ENCODE measurements around the gene BRF1.
A peak's percentile ranks its signal among the peaks of the same experiment; 100 is the strongest.
"Not testable (repeated sequence)": the region's sequence is repeated elsewhere in the genome, so short reads cannot be mapped to it uniquely, and the experiment has no call there.

BRF1 gene

GRCh38 chr14:105328678-105329390 lies 28.0 kb upstream of the BRF1 start:
- Histone ChIP-seq H3K27me3 (ENCODE audit: control insufficient read depth, insufficient read depth, low read length) (no peaks in the 10 kb centered on the region), H3K9me3 (ENCODE audit: control insufficient read depth, low read length) (no peaks in the 10 kb centered on the region), H3K4me3 (ENCODE audit: low read depth, low read length) (no peak overlapping the region), H2AFZ (peak overlapping the region; percentile 46), H3K36me3 (ENCODE audit: control insufficient read depth, insufficient read depth, low read length) (no peaks in the 10 kb centered on the region), H3K4me2 (ENCODE audit: low read length) (no peak overlapping the region), H3K4me1 (peaks cover 23% of the 10 kb centered on the region), H3K9ac (no peak overlapping the region), H3K27ac (peak overlapping the region; percentile 43), H3K79me2 (peaks cover 66% of the 10 kb centered on the region)
- no peak for TF ChIP-seq CTCF (IDR thresholded peaks at IDR 0.05)

GRCh38 chr14:105328070-105328677 lies 27.4 kb upstream of the BRF1 start:
- Histone ChIP-seq H2AFZ (peak overlapping the region; percentile 22), H3K4me3 (ENCODE audit: low read depth, low read length) (no peak overlapping the region), H3K9me3 (ENCODE audit: control insufficient read depth, low read length) (no peaks in the 10 kb centered on the region), H3K9ac (no peak overlapping the region), H3K4me2 (ENCODE audit: low read length) (no peak overlapping the region), H3K27me3 (ENCODE audit: control insufficient read depth, insufficient read depth, low read length) (no peaks in the 10 kb centered on the region), H3K27ac (peak overlapping the region; percentile 43), H3K36me3 (ENCODE audit: control insufficient read depth, insufficient read depth, low read length) (no peaks in the 10 kb centered on the region), H3K4me1 (peaks cover 17% of the 10 kb centered on the region), H3K79me2 (peaks cover 66% of the 10 kb centered on the region)
- no peak for TF ChIP-seq CTCF (IDR thresholded peaks at IDR 0.05)

DNA sequence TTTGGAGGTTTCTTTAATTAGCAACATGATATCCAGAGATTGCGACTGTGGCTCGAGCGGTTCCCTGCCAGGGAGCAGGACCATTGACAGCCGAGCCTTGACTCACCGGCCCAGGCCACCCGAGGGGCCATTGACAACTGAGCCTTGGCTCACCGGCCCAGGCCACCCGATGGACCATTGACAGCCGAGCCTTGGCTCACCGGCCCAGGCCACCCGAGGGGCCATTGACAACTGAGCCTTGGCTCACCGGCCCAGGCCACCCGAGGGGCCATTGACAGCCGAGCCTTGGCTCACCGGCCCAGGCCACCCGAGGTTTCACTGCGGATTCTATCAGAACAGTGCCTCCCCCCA lies 26.9 kb upstream of the BRF1 start:
- not testable (repeated sequence) for H3K9me3 ChIP-seq (ENCODE audit: control insufficient read depth, low read length); H3K36me3 ChIP-seq (ENCODE audit: control insufficient read depth, insufficient read depth, low read length); H3K27me3 ChIP-seq (ENCODE audit: control insufficient read depth, insufficient read depth, low read length); H3K4me2 ChIP-seq (ENCODE audit: low read length); H2AFZ ChIP-seq; H3K27ac ChIP-seq; H3K9ac ChIP-seq; H3K4me3 ChIP-seq (ENCODE audit: low read depth, low read length)
- Histone ChIP-seq H3K79me2 (peaks cover 66% of the 10 kb centered on the region), H3K4me1 (peaks cover 17% of the 10 kb centered on the region)

- TF ChIP-seq CTCF (IDR thresholded peaks at IDR 0.05) = no peak
- Histone ChIP-seq H3K79me2 (peaks cover 66% of the 10 kb centered on the region), H3K9me3 (ENCODE audit: control insufficient read depth, low read length) (no peaks in the 10 kb centered on the region), H2AFZ (no peak overlapping the region), H3K4me1 (peaks cover 17% of the 10 kb centered on the region), H3K9ac (no peak overlapping the region), H3K4me3 (ENCODE audit: low read depth, low read length) (no peak overlapping the region), H3K27me3 (ENCODE audit: control insufficient read depth, insufficient read depth, low read length) (no peaks in the 10 kb centered on the region), H3K27ac (no peak overlapping the region), H3K4me2 (ENCODE audit: low read length) (no peak overlapping the region), H3K36me3 (ENCODE audit: control insufficient read depth, insufficient read depth, low read length) (no peaks in the 10 kb centered on the region)
Observed at GRCh38 chr14:105326891-105327694, 26.3 kb upstream of the BRF1 start.

DNA sequence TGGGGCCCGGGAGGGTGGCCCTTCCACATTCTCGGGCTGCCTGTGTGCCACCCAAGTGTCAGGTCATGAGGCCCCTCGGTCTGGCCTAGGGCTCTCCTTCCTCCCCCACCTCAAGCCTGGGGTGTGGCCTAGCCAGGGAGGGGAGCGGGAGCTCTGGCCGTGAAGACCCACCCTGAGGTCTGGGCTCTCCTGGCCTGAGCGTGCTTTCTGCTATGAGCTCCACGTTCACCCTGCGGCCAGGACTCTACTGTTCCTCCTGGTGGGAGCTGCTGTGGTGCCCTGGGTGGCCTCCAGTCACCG lies 25.7 kb upstream of the BRF1 start:
- no peak for TF ChIP-seq CTCF (IDR thresholded peaks at IDR 0.05)
- H3K27ac ChIP-seq = no peak overlapping the region
- no peak overlapping the region for H3K9ac ChIP-seq

More for the DNA sequence above, 25.7 kb upstream of the BRF1 start:
- no peak overlapping the region for H3K4me2 ChIP-seq (ENCODE audit: low read length)
- H3K9me3 ChIP-seq (ENCODE audit: control insufficient read depth, low read length) = no peaks in the 10 kb centered on the region
- H3K4me3 ChIP-seq (ENCODE audit: low read depth, low read length) = no peak overlapping the region
- no peak overlapping the region for H2AFZ ChIP-seq
- peaks cover 17% of the 10 kb centered on the region for H3K4me1 ChIP-seq
- H3K36me3 ChIP-seq (ENCODE audit: control insufficient read depth, insufficient read depth, low read length) = no peaks in the 10 kb centered on the region
- H3K27me3 ChIP-seq (ENCODE audit: control insufficient read depth, insufficient read depth, low read length) = no peaks in the 10 kb centered on the region
- peaks cover 64% of the 10 kb centered on the region for H3K79me2 ChIP-seq

Measured in parathyroid adenoma (tissue), 2 donors.